ENCODE measurements around the gene VKORC1.

VKORC1 gene

DNA sequence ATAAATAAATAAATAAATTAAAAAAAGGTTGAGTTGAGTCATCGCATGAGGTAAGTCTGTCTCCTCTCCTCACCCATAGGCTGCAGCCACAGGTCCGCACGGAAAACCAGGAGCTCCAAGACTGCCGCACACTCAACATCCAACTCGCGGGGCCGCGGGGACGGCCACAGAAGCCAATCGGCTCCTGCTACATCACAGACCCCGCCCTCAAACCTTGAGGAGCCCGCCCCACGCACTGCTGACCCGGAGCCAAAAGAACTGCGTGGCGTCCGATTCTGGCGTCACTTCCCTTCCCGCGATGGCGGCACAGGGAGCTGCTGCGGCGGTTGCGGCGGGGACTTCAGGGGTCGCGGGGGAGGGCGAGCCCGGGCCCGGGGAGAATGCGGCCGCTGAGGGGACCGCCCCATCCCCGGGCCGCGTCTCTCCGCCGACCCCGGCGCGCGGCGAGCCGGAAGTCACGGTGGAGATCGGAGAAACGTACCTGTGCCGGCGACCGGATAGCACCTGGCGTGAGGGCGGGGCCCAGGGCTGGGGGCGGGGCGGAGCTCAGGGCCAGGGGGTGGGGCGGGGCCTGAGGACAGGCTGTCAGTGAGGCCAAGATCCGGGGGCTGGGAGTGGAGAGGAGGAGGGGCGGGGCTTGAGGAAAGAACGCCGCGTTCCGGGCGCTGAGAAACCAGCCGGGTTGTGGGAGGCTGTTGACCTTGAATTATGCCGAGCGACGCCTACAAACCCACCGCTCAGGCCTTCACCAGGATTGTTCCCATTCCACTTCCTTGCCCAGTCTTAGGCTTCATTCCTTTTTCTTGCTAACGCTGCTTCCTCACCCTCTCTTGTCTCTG is 23.0 kb upstream of the VKORC1 start, which contains the start of gene KAT8:
KAT8 (plus strand) TSS at position 281 of the 839 bp plus-strand sequence; CDS start at position 299, 18 bp downstream.
- TF ChIP-seq, protein P1, sequence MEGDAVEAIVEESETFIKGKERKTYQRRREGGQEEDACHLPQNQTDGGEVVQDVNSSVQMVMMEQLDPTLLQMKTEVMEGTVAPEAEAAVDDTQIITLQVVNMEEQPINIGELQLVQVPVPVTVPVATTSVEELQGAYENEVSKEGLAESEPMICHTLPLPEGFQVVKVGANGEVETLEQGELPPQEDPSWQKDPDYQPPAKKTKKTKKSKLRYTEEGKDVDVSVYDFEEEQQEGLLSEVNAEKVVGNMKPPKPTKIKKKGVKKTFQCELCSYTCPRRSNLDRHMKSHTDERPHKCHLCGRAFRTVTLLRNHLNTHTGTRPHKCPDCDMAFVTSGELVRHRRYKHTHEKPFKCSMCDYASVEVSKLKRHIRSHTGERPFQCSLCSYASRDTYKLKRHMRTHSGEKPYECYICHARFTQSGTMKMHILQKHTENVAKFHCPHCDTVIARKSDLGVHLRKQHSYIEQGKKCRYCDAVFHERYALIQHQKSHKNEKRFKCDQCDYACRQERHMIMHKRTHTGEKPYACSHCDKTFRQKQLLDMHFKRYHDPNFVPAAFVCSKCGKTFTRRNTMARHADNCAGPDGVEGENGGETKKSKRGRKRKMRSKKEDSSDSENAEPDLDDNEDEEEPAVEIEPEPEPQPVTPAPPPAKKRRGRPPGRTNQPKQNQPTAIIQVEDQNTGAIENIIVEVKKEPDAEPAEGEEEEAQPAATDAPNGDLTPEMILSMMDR (conservative IDR thresholded peaks at IDR 0.05; ENCODE audit: control insufficient read depth, insufficient read depth, low read depth, low read length) = no peak
- DNase-seq (ENCODE audit: low read depth) = peak; percentile 97
- H3K4me3 ChIP-seq (ENCODE audit: control insufficient read depth, low read depth, low read length) = peak within 1 kb of the TSS; percentile 87

DNA sequence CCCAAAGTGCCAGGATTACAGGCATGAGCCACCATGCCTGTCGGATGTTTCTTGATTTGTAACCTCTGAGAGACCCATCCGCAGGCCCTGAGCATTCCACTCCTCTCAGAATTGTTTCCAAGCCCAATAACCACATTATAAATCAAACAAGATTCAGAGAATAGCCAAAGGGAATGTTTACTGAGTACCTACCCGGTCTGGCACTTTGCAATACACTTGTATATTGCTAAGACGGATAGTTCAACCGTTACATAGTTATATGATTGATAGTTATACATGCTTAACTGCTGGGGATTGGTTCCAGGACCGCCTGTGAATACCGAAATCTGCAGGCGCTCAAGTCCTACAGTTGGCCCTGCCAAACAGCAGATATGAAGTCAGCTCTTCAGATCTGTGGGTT is 19.9 kb upstream of the VKORC1 start:
- DNase-seq (ENCODE audit: low read depth) = peak; percentile 24
- H3K4me3 ChIP-seq (ENCODE audit: control insufficient read depth, low read depth, low read length) = no peak overlapping the region
- TF ChIP-seq, protein P1 (conservative IDR thresholded peaks at IDR 0.05; ENCODE audit: control insufficient read depth, insufficient read depth, low read depth, low read length) = no peak

DNA sequence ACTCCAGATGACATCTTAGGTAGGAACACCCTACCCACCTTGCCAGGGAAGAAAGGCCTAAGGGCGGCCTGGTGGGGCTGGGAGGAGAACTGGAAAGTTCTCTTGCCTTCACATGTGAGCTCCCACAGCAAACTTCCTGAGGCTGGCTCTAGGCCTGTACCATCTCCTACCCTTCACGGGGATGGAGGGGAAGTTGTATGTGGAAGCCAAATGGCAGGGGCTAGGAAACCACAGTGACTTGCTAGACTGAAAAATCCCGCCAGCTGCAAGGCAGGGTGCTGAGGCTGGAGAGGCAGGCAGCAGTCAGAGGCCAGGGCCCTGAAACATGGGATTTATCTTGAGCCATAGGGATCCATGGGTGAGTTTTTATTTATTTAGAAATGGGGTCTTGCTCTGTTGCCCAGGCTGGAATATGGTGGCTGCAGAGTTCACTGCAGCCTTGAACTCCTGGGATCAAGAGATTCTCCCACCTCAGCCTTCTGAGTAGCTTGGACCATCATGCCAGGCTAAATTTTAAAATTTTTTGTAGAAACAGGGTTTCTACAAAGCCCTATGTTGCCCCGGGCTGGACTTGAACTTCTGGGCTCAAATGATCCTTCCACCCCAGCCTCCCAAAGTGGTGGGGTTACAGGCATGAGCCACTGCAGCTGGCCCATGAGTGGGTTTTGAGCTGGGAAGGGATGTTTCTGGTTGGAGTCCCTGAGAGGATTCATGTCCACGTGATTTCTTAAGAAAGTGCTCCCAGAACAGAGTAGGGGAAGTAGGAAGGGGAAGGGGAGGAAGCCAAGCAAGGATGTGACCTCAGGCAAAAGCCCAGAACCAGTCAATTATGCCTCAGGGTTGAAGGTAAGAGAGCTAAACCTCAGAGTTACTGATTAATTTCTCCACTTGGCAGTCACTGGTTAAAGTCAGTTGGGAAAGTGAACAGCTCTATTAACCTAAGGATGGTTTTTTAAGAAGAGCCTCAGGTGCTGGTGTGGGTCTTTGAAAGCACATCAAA is 18.8 kb upstream of the VKORC1 start:
- TF ChIP-seq, protein P1 (conservative IDR thresholded peaks at IDR 0.05; ENCODE audit: control insufficient read depth, insufficient read depth, low read depth, low read length) = no peak
- DNase-seq (ENCODE audit: low read depth) = no peak
- no peak overlapping the region for H3K4me3 ChIP-seq (ENCODE audit: control insufficient read depth, low read depth, low read length)

DNA sequence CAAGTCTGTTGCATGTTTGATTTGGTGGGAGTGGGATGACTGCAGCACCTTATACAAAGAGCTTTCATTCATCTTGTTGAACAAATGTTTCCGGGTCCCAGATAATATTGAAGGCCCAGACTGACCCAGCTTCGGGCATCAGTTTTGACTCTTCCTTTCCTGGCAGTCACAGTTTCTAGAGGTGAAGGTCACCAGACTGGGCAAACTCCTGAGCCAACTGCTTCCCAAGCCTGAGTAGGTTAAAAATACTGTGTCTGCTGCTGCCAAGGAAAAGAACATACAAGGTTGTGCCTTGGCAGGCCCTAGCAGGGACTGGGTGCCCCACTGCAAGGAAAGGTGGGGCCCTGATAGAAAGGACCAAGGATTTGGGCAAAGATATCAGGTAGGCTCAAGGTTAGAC is 18.1 kb upstream of the VKORC1 start:
- DNase-seq (ENCODE audit: low read depth) = no peak
- H3K4me3 ChIP-seq (ENCODE audit: control insufficient read depth, low read depth, low read length) = no peak overlapping the region
- TF ChIP-seq, protein P1 (conservative IDR thresholded peaks at IDR 0.05; ENCODE audit: control insufficient read depth, insufficient read depth, low read depth, low read length) = no peak

DNA sequence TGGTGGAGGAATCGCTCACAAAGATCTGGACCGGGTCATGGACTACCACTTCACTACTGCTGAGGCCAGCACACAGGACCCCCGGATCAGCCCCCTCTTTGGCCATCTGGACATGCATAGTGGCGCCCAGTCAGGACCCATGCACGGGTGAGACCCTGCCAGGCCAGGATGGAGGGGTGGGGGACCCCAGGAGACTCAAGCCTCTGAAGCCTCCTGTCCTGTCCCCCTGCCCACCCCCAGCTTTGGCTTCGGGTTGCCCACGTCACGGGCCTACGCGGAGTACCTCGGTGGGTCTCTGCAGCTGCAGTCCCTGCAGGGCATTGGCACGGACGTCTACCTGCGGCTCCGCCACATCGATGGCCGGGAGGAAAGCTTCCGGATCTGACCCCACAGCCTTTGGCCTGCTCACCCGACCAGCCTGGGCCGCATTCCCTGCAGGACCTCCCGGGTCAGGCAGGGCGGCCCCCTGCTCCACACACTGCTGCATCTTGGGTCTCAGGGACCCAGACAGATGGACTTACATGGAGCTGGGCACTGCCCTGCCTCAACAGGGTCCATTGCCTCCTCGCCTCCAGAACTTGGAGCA is 17.4 kb upstream of the VKORC1 start:
- TF ChIP-seq, protein P1 (conservative IDR thresholded peaks at IDR 0.05; ENCODE audit: control insufficient read depth, insufficient read depth, low read depth, low read length) = no peak
- H3K4me3 ChIP-seq (ENCODE audit: control insufficient read depth, low read depth, low read length) = no peak overlapping the region
- no peak for DNase-seq (ENCODE audit: low read depth)

All from fibroblast of mammary gland (primary cell).